ENCODE results near the gene EXOSC1.

DNA sequence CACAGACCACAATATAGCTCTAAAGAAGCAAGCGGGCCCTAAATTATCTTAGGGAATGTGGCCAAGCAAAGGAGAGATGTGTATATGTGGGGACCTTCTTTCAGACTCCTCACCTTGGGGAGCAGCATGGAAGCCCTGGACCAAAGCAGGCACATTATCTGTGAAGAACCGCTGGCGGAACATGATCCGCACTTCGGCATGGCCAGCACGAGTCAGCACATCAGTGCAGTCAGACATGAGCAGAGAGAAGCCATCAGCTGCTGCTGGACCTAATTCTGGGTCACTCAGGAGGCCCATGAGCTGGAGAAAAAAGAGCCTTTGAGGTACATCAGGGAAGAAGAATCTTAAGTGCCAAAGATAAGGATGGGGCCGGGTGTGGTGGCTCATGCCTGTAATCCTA lies 14.1 kb upstream of the EXOSC1 start:
- TF ChIP-seq, protein P1, sequence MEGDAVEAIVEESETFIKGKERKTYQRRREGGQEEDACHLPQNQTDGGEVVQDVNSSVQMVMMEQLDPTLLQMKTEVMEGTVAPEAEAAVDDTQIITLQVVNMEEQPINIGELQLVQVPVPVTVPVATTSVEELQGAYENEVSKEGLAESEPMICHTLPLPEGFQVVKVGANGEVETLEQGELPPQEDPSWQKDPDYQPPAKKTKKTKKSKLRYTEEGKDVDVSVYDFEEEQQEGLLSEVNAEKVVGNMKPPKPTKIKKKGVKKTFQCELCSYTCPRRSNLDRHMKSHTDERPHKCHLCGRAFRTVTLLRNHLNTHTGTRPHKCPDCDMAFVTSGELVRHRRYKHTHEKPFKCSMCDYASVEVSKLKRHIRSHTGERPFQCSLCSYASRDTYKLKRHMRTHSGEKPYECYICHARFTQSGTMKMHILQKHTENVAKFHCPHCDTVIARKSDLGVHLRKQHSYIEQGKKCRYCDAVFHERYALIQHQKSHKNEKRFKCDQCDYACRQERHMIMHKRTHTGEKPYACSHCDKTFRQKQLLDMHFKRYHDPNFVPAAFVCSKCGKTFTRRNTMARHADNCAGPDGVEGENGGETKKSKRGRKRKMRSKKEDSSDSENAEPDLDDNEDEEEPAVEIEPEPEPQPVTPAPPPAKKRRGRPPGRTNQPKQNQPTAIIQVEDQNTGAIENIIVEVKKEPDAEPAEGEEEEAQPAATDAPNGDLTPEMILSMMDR (IDR thresholded peaks at IDR 0.05; ENCODE audit: extremely low read depth in 1 of 2, insufficient read depth in 1 of 2, low read depth in 1 of 2, low read length in 2 of 2) = no peak
- TF ChIP-seq GATA2 (IDR thresholded peaks at IDR 0.05; ENCODE audit: insufficient read depth, insufficient read length, low read depth, low read length) (no peak), MYC (IDR thresholded peaks at IDR 0.05; ENCODE audit: low read depth, low read length) (no peak)
